ENCODE measurements around the gene ZCCHC4. TPM values are rescaled to one million over a fixed set of nuclear protein-coding genes. Genes with fewer than 3 reads are reported as not detected.

The ZCCHC4 gene
- total RNA-seq, 3 donors from 2014 or later, result 10.7 to 32.1 (median 18.7) TPM

- H3K27me3 ChIP-seq, result no peaks in the 10 kb centered on the region
- TF ChIP-seq POLR2AphosphoS5 (IDR thresholded peaks at IDR 0.05) (no peak), CTCF (IDR thresholded peaks at IDR 0.05) (no peak), POLR2A (IDR thresholded peaks at IDR 0.05) (no peak)
- DNase-seq (ENCODE audit: low spot score in 2 of 2), result no peak
- intact Hi-C loops (cut with DNase I; ENCODE audit: low total_unique reads), result no loop called here
- H3K4me3 ChIP-seq, result no peak overlapping the region
- no peaks in the 10 kb centered on the region for H3K9me3 ChIP-seq
- no peak overlapping the region for H3K27ac ChIP-seq
- no peaks in the 10 kb centered on the region for H3K4me1 ChIP-seq
- no peaks in the 10 kb centered on the region for H3K36me3 ChIP-seq
Observed at GRCh38 chr4:25284466-25284865, 28.1 kb upstream of the ZCCHC4 start.

GRCh38 chr4:25290490-25291067, 22.0 kb upstream of the ZCCHC4 start:
- H3K36me3 ChIP-seq, result no peaks in the 10 kb centered on the region
- DNase-seq (ENCODE audit: low spot score in 2 of 2), result no peak
- intact Hi-C loops (cut with DNase I; ENCODE audit: low total_unique reads), result no loop called here
- no peaks in the 10 kb centered on the region for H3K4me1 ChIP-seq
- TF ChIP-seq POLR2A (IDR thresholded peaks at IDR 0.05) (no peak), CTCF (IDR thresholded peaks at IDR 0.05) (no peak), POLR2AphosphoS5 (IDR thresholded peaks at IDR 0.05) (no peak)
- no peaks in the 10 kb centered on the region for H3K27me3 ChIP-seq
- H3K27ac ChIP-seq, result no peak overlapping the region
- no peak overlapping the region for H3K4me3 ChIP-seq
- no peaks in the 10 kb centered on the region for H3K9me3 ChIP-seq

GRCh38 chr4:25291158-25291733, 21.3 kb upstream of the ZCCHC4 start:
- Histone ChIP-seq H3K27ac (no peak overlapping the region), H3K4me1 (no peaks in the 10 kb centered on the region), H3K9me3 (no peaks in the 10 kb centered on the region), H3K36me3 (no peaks in the 10 kb centered on the region), H3K4me3 (no peak overlapping the region), H3K27me3 (no peaks in the 10 kb centered on the region)
- intact Hi-C loops (cut with DNase I; ENCODE audit: low total_unique reads), result no loop called here
- DNase-seq (ENCODE audit: low spot score in 2 of 2), result no peak
- TF ChIP-seq POLR2AphosphoS5 (IDR thresholded peaks at IDR 0.05) (no peak), POLR2A (IDR thresholded peaks at IDR 0.05) (no peak), CTCF (IDR thresholded peaks at IDR 0.05) (no peak)

- H3K36me3 ChIP-seq, result no peaks in the 10 kb centered on the region
- H3K4me3 ChIP-seq, result no peak overlapping the region
- no peaks in the 10 kb centered on the region for H3K4me1 ChIP-seq
- no peaks in the 10 kb centered on the region for H3K9me3 ChIP-seq
- intact Hi-C loops (cut with DNase I; ENCODE audit: low total_unique reads), result no loop called here
- no peak for DNase-seq (ENCODE audit: low spot score in 2 of 2)
- no peak for TF ChIP-seq CTCF (IDR thresholded peaks at IDR 0.05)
- no peak overlapping the region for H3K27ac ChIP-seq
- no peaks in the 10 kb centered on the region for H3K27me3 ChIP-seq
Observed at GRCh38 chr4:25297528-25298242, 14.9 kb upstream of the ZCCHC4 start.

GRCh38 chr4:25299476-25300203, 12.9 kb upstream of the ZCCHC4 start:
- H3K27ac ChIP-seq, result peak overlapping the region; percentile 64 to 70
- no peaks in the 10 kb centered on the region for H3K4me1 ChIP-seq
- TF ChIP-seq CTCF (IDR thresholded peaks at IDR 0.05), result peak in 2 of 3 donors; percentile 21 to 29
- no peak for TF ChIP-seq POLR2AphosphoS5 (IDR thresholded peaks at IDR 0.05)
- no peak for TF ChIP-seq POLR2A (IDR thresholded peaks at IDR 0.05)
- peak; percentile 57 to 65 for DNase-seq (ENCODE audit: low spot score in 2 of 2)
- no peaks in the 10 kb centered on the region for H3K9me3 ChIP-seq
- H3K4me3 ChIP-seq, result peak overlapping the region in 2 of 3 donors; percentile 27 to 30
- H3K36me3 ChIP-seq, result no peaks in the 10 kb centered on the region
- no peaks in the 10 kb centered on the region for H3K27me3 ChIP-seq
- intact Hi-C loops (cut with DNase I; ENCODE audit: low total_unique reads), result no loop called here
